ENCODE data around the gene GSAP.

DNA sequence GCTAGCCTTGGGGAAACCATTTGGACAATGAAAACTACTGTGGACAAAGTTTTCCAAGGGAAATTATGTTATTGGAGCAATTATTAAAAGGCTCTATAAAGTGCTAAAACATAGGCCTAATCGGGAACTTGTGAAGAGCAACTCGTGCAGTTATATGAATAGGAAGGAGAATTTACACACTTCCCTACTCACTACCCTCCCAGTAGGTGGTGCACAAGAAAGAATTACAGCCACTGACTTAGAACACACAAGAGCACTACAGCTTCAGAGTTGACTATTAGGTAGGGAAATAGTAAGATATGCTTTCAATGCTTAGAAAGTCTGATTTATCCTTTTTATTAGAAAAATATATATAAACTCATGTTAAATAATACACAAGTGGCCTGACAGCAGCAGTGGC, 47.2 kb downstream of the GSAP start:
- TF ChIP-seq, protein P1, sequence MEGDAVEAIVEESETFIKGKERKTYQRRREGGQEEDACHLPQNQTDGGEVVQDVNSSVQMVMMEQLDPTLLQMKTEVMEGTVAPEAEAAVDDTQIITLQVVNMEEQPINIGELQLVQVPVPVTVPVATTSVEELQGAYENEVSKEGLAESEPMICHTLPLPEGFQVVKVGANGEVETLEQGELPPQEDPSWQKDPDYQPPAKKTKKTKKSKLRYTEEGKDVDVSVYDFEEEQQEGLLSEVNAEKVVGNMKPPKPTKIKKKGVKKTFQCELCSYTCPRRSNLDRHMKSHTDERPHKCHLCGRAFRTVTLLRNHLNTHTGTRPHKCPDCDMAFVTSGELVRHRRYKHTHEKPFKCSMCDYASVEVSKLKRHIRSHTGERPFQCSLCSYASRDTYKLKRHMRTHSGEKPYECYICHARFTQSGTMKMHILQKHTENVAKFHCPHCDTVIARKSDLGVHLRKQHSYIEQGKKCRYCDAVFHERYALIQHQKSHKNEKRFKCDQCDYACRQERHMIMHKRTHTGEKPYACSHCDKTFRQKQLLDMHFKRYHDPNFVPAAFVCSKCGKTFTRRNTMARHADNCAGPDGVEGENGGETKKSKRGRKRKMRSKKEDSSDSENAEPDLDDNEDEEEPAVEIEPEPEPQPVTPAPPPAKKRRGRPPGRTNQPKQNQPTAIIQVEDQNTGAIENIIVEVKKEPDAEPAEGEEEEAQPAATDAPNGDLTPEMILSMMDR (IDR thresholded peaks at IDR 0.05; ENCODE audit: insufficient read depth, low read length, poor library complexity, severe bottlenecking): no peak
- no peak for TF ChIP-seq EZH2phosphoT487 (conservative IDR thresholded peaks at IDR 0.05; ENCODE audit: low read length)

All from SU-DHL-6 (cell line).